Measurements from ENCODE around the gene CAP2.

GRCh38 chr6:17506531-17506930 is 113.1 kb downstream of the CAP2 start:
- no peak for TF ChIP-seq POLR2A (IDR thresholded peaks at IDR 0.05)
- no peak for TF ChIP-seq CTCF (IDR thresholded peaks at IDR 0.05)
